Activated CD4-positive, alpha-beta memory T cell treated with anti-CD3 and anti-CD28 coated beads for 36 hours (primary cell): ENCODE measurements around the gene FKBP10. TPM values are rescaled to one million over a fixed set of nuclear protein-coding genes. Genes with fewer than 3 reads are reported as not detected.

ENCODE experiments used
- CTCF ChIA-PET: fragments of 350-600 bp; sonication (Branson Sonifier 250); formaldehyde crosslinking; loops from one replicate; lab custom pipeline; 2021; ENCODE audit warnings: antibody characterized with exemption, inconsistent platforms; lab: Charles Lee
- POLR2A ChIA-PET: fragments of 350-600 bp; sonication (Branson Sonifier 250); formaldehyde crosslinking; loops from one replicate; lab custom pipeline; 2021; ENCODE audit warnings: antibody characterized with exemption; lab: Charles Lee
- DNase-seq: peaks from one replicate; pipeline ENCODE4 v3.0.0-alpha.2; 2020
- H3K27ac Mint-ChIP-seq: one replicate; pipeline ENCODE4 v1.8.0; 2021; ENCODE audit warnings: mixed read lengths
- H3K27me3 Mint-ChIP-seq: one replicate; pipeline ENCODE4 v1.8.0; 2021; ENCODE audit warnings: mixed read lengths
- H3K36me3 Mint-ChIP-seq: one replicate; pipeline ENCODE4 v1.8.0; 2021; ENCODE audit warnings: mixed read lengths
- H3K4me1 Mint-ChIP-seq: one replicate; pipeline ENCODE4 v1.8.0; 2021; ENCODE audit warnings: low read depth, mixed read lengths
- H3K4me3 Mint-ChIP-seq: one replicate; pipeline ENCODE4 v1.8.0; 2021; ENCODE audit warnings: mild to moderate bottlenecking, mixed read lengths
- H3K9me3 Mint-ChIP-seq: one replicate; pipeline ENCODE4 v1.8.0; 2021; ENCODE audit warnings: mixed read lengths
- intact Hi-C: fragments of 100-400 bp; cut with micrococcal nuclease; formaldehyde crosslinking; loops from one replicate; pipeline ENCODE4 v1.15.1; 2023
- total RNA-seq, 2 experiments: library from RNA; stranded (reverse); gene quantifications; one replicate each; pipeline ENCODE4 v1.2.3, GENCODE V29; 2021

FKBP10 gene, protein sequence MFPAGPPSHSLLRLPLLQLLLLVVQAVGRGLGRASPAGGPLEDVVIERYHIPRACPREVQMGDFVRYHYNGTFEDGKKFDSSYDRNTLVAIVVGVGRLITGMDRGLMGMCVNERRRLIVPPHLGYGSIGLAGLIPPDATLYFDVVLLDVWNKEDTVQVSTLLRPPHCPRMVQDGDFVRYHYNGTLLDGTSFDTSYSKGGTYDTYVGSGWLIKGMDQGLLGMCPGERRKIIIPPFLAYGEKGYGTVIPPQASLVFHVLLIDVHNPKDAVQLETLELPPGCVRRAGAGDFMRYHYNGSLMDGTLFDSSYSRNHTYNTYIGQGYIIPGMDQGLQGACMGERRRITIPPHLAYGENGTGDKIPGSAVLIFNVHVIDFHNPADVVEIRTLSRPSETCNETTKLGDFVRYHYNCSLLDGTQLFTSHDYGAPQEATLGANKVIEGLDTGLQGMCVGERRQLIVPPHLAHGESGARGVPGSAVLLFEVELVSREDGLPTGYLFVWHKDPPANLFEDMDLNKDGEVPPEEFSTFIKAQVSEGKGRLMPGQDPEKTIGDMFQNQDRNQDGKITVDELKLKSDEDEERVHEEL
- 1 to 10 TPM in 1 of 2 experiments, under 1 TPM in 1; 0.76 to 1.4 TPM for total RNA-seq

- intact Hi-C loops = no loop called here
- Mint-ChIP-seq H3K4me1 (peaks cover 17% of the 10 kb centered on the region), H3K27me3 (peaks cover 2% of the 10 kb centered on the region), H3K9me3 (no peaks in the 10 kb centered on the region), H3K27ac (peak within 1 kb of the TSS; percentile 30), H3K4me3 (peak within 1 kb of the TSS; percentile 82), H3K36me3 (no peaks in the 10 kb centered on the region)
- ChIA-PET CTCF (interaction anchor here (0.7 to 3.1 kb wide), 10 partner anchors 10 to 207 kb away, joined by 3 to 27 read pairs (median 6); partner anchors contain the start of genes JUP and NKIRAS2), POLR2A (interaction anchor here (1.1 to 2.0 kb wide), 2 partner anchors 27 to 124 kb away, joined by 4 to 7 read pairs; partner anchors contain the start of gene EIF1)
- DNase-seq = peak; percentile 41
Measured at GRCh38 chr17:41812381-41813151, at the start of gene FKBP10. FKBP10 (plus strand) TSS chr17:41813004; CDS start chr17:41813035, 31 bp downstream.

DNA sequence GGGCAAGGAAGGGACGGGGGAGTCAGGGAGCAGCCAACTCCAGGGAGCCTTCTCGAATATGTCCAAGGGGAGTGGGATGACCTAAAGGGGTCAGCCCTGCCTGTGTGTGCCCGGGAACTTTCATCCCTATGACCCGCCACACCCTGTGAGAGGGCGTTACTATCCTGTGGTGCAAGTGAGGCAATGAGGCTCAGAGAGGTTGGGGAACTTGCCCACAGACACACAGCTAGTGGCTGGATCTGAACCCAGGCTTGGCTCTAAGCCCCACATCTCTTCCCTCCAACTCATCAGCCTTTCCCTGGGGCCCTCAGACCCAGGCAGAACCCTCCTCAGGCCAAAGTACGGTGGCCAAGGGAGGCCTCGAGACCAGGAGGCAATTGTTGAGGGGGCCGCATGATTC, 49.5 kb upstream of the FKBP10 start:
- Mint-ChIP-seq H3K4me3 (no peak overlapping the region), H3K9me3 (no peaks in the 10 kb centered on the region), H3K36me3 (no peaks in the 10 kb centered on the region), H3K4me1 (no peaks in the 10 kb centered on the region), H3K27me3 (no peaks in the 10 kb centered on the region), H3K27ac (no peak overlapping the region)
- ChIA-PET CTCF (no interaction called here), POLR2A (no interaction called here)
- intact Hi-C loops = no loop called here
- DNase-seq = no peak

- Mint-ChIP-seq H3K4me1 (no peaks in the 10 kb centered on the region), H3K9me3 (no peaks in the 10 kb centered on the region), H3K27me3 (no peaks in the 10 kb centered on the region), H3K4me3 (no peak overlapping the region), H3K27ac (no peak overlapping the region), H3K36me3 (no peaks in the 10 kb centered on the region)
- intact Hi-C loops = no loop called here
- DNase-seq = no peak
- CTCF ChIA-PET = interaction anchor here (1.5 kb wide), 1 partner anchor 35 kb away, joined by 4 read pairs; no protein-coding TSS in a partner anchor
- POLR2A ChIA-PET = no interaction called here
Measured at GRCh38 chr17:41766135-41766534, 46.7 kb upstream of the FKBP10 start.

GRCh38 chr17:41767324-41768042, 45.3 kb upstream of the FKBP10 start:
- CTCF ChIA-PET = no interaction called here
- H3K9me3 Mint-ChIP-seq = no peaks in the 10 kb centered on the region
- H3K4me3 Mint-ChIP-seq = no peak overlapping the region
- no peak overlapping the region for H3K27ac Mint-ChIP-seq
- no peaks in the 10 kb centered on the region for H3K4me1 Mint-ChIP-seq
- intact Hi-C loops = no loop called here
- POLR2A ChIA-PET = no interaction called here
- H3K27me3 Mint-ChIP-seq = peaks cover 1% of the 10 kb centered on the region
- no peaks in the 10 kb centered on the region for H3K36me3 Mint-ChIP-seq
- DNase-seq = no peak

DNA sequence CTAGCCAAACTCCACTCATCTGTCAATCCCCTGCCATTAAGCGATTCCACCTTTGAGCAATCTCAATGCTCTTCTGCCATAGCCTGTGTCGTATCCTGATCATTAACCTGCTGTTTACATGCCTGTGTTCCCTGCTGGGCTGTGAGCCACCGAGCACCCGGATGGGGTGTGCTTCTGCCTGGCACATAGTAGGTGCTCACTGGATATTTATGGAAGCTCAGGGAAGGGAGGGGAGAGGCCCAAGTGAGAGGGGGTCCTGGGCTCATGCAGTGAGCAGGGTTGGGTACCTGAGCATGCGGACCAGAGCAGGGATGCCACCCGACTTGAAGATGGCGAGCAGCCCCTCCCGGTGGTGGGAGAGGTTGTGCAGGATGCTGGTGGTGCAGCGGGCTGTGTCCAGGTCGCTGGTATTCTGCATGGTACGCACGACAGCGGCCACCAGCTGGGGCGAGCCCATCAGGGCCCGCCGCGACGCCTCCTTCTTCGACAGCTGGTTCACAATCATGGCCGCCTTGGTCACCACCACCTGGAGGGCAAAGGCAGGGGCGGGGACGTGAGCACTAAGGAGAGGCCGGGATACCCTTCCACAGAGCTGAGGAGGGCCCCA, 44.0 kb upstream of the FKBP10 start:
- Mint-ChIP-seq H3K27me3 (peaks cover 4% of the 10 kb centered on the region), H3K9me3 (no peaks in the 10 kb centered on the region), H3K4me1 (no peaks in the 10 kb centered on the region), H3K27ac (no peak overlapping the region), H3K4me3 (no peak overlapping the region), H3K36me3 (no peaks in the 10 kb centered on the region)
- intact Hi-C loops = no loop called here
- no peak for DNase-seq
- ChIA-PET POLR2A (no interaction called here), CTCF (interaction anchor here (2.0 kb wide), 1 partner anchor 31 kb away, joined by 5 read pairs; no protein-coding TSS in a partner anchor)

GRCh38 chr17:41769346-41769862, 43.4 kb upstream of the FKBP10 start:
- ChIA-PET CTCF (interaction anchor here (2.0 kb wide), 1 partner anchor 32 kb away, joined by 5 read pairs; no protein-coding TSS in a partner anchor), POLR2A (no interaction called here)
- no peaks in the 10 kb centered on the region for H3K9me3 Mint-ChIP-seq

GRCh38 chr17:41769985-41770384, 42.8 kb upstream of the FKBP10 start:
- no peaks in the 10 kb centered on the region for H3K4me1 Mint-ChIP-seq
- H3K27me3 Mint-ChIP-seq = peaks cover 6% of the 10 kb centered on the region
- no peaks in the 10 kb centered on the region for H3K36me3 Mint-ChIP-seq
- no peak overlapping the region for H3K4me3 Mint-ChIP-seq
- ChIA-PET POLR2A (no interaction called here), CTCF (interaction anchor here (2.0 kb wide), 1 partner anchor 33 kb away, joined by 5 read pairs; no protein-coding TSS in a partner anchor)
- intact Hi-C loops = no loop called here
- no peaks in the 10 kb centered on the region for H3K9me3 Mint-ChIP-seq
- no peak overlapping the region for H3K27ac Mint-ChIP-seq
- DNase-seq = no peak

More at GRCh38 chr17:41769346-41769862, 43.4 kb upstream of the FKBP10 start:
- intact Hi-C loops = no loop called here
- H3K27me3 Mint-ChIP-seq = peaks cover 6% of the 10 kb centered on the region
- no peak overlapping the region for H3K27ac Mint-ChIP-seq
- DNase-seq = no peak
- H3K36me3 Mint-ChIP-seq = no peaks in the 10 kb centered on the region
- no peak overlapping the region for H3K4me3 Mint-ChIP-seq
- H3K4me1 Mint-ChIP-seq = no peaks in the 10 kb centered on the region

DNA sequence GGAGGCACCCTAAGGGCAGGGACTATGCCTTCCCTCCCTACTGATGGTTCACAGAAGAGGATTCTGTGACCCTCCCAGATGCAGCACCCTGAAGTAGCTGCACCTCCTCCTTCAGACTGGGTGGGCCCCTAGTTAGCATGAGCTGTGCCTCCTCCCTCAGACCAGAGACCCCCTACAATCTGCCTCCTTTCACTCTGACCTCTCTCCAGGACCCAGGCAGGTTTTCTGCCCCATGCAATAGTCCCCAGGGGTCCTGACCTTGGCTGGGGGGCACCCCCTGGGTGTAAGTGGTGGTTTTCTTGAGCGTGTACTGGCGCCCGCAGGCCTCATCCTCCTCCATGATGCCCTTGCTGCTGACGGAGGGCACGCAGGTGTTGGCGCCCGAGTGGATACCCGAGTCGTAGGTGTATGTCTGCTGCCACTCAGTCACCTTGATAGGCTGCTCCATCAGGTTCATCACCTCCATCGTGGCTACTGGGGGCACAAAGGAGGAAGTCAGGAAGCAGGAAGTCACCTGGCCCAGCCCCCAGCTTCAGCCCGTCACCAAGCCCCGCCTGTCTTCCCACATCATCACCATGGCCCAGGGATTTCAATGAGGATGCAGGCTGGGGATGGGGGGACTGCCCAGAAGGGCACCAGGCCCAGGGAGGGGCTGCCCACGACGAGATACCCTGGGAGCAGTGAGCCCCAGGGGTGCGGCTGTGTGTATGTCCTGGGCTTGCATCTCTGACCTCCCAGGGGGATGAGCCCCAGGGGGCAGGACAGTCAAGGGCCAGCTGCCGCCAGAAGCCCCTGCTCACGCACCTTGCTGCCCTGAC, 41.2 kb upstream of the FKBP10 start:
- POLR2A ChIA-PET = no interaction called here
- DNase-seq = no peak
- H3K27ac Mint-ChIP-seq = no peak overlapping the region
- no peak overlapping the region for H3K4me3 Mint-ChIP-seq
- no peaks in the 10 kb centered on the region for H3K9me3 Mint-ChIP-seq
- H3K27me3 Mint-ChIP-seq = peaks cover 6% of the 10 kb centered on the region
- CTCF ChIA-PET = no interaction called here
- no peaks in the 10 kb centered on the region for H3K4me1 Mint-ChIP-seq
- intact Hi-C loops = no loop called here
- H3K36me3 Mint-ChIP-seq = no peaks in the 10 kb centered on the region

- H3K4me3 Mint-ChIP-seq = no peak overlapping the region
- H3K36me3 Mint-ChIP-seq = no peaks in the 10 kb centered on the region
- H3K27me3 Mint-ChIP-seq = peaks cover 6% of the 10 kb centered on the region
- no peaks in the 10 kb centered on the region for H3K4me1 Mint-ChIP-seq
- H3K27ac Mint-ChIP-seq = no peak overlapping the region
- H3K9me3 Mint-ChIP-seq = no peaks in the 10 kb centered on the region
- ChIA-PET POLR2A (no interaction called here), CTCF (no interaction called here)
- DNase-seq = no peak
- intact Hi-C loops = no loop called here
Measured at GRCh38 chr17:41772218-41772585, 40.6 kb upstream of the FKBP10 start.

GRCh38 chr17:41772586-41773189, 40.1 kb upstream of the FKBP10 start:
- H3K36me3 Mint-ChIP-seq = no peaks in the 10 kb centered on the region
- no peak for DNase-seq
- H3K4me3 Mint-ChIP-seq = no peak overlapping the region
- intact Hi-C loops = no loop called here
- peaks cover 6% of the 10 kb centered on the region for H3K27me3 Mint-ChIP-seq
- H3K9me3 Mint-ChIP-seq = no peaks in the 10 kb centered on the region
- POLR2A ChIA-PET = no interaction called here
- H3K27ac Mint-ChIP-seq = no peak overlapping the region
- no peaks in the 10 kb centered on the region for H3K4me1 Mint-ChIP-seq
- CTCF ChIA-PET = no interaction called here
